ENCODE data around the gene TUBB. TPM values are rescaled to one million over a fixed set of nuclear protein-coding genes. Genes with fewer than 3 reads are reported as not detected.
"Not testable (repeated sequence)": the region's sequence is repeated elsewhere in the genome, so short reads cannot be mapped to it uniquely, and the experiment has no call there.

Gene TUBB
- polyA plus RNA-seq, 3 donors, result 1,231 to 1,298 (median 1,262) TPM

GRCh38 chr6:30756405-30757003 is 36.4 kb downstream of the TUBB start:
- not testable (repeated sequence) for DNase-seq (ENCODE audit: low read depth in 3 of 3, low spot score in 2 of 3)

- no peak for DNase-seq (ENCODE audit: low read depth in 3 of 3, low spot score in 2 of 3)
These were observed 37.2 kb downstream of the TUBB start for GRCh38 chr6:30757261-30757904.

- DNase-seq (ENCODE audit: low read depth in 3 of 3, low spot score in 2 of 3), result no peak
These were observed 39.6 kb downstream of the TUBB start for GRCh38 chr6:30759575-30760239.

- no peak for DNase-seq (ENCODE audit: low read depth in 3 of 3, low spot score in 2 of 3)
These were observed 40.4 kb downstream of the TUBB start for GRCh38 chr6:30760549-30760948.

GRCh38 chr6:30761791-30762429 is 41.8 kb downstream of the TUBB start:
- DNase-seq (ENCODE audit: low read depth in 3 of 3, low spot score in 2 of 3), result no peak

- DNase-seq (ENCODE audit: low read depth in 3 of 3, low spot score in 2 of 3), result no peak
These were observed 43.0 kb downstream of the TUBB start for GRCh38 chr6:30763155-30763617.

GRCh38 chr6:30763618-30764489 is 43.7 kb downstream of the TUBB start:
- DNase-seq (ENCODE audit: low read depth in 3 of 3, low spot score in 2 of 3), result no peak

- not testable (repeated sequence) for DNase-seq (ENCODE audit: low read depth in 3 of 3, low spot score in 2 of 3)
These were observed 44.4 kb downstream of the TUBB start for GRCh38 chr6:30764490-30765043.

GRCh38 chr6:30765495-30765894 is 45.3 kb downstream of the TUBB start:
- not testable (repeated sequence) for DNase-seq (ENCODE audit: low read depth in 3 of 3, low spot score in 2 of 3)

- no peak for DNase-seq (ENCODE audit: low read depth in 3 of 3, low spot score in 2 of 3)
These were observed 46.5 kb downstream of the TUBB start for GRCh38 chr6:30766461-30767157.

GRCh38 chr6:30767158-30767943 is 47.2 kb downstream of the TUBB start:
- DNase-seq (ENCODE audit: low read depth in 3 of 3, low spot score in 2 of 3), result no peak

GRCh38 chr6:30767944-30768301 is 47.8 kb downstream of the TUBB start:
- DNase-seq (ENCODE audit: low read depth in 3 of 3, low spot score in 2 of 3), result no peak

GRCh38 chr6:30768634-30769087 is 48.5 kb downstream of the TUBB start:
- DNase-seq (ENCODE audit: low read depth in 3 of 3, low spot score in 2 of 3), result no peak

GRCh38 chr6:30769088-30769852 is 49.1 kb downstream of the TUBB start:
- no peak for DNase-seq (ENCODE audit: low read depth in 3 of 3, low spot score in 2 of 3)

GRCh38 chr6:30769853-30770524 is 49.8 kb downstream of the TUBB start:
- no peak for DNase-seq (ENCODE audit: low read depth in 3 of 3, low spot score in 2 of 3)

- no peak for DNase-seq (ENCODE audit: low read depth in 3 of 3, low spot score in 2 of 3)
These were observed 50.4 kb downstream of the TUBB start for GRCh38 chr6:30770592-30770991.

GRCh38 chr6:30774701-30775100 is 54.5 kb downstream of the TUBB start:
- no peak for DNase-seq (ENCODE audit: low read depth in 3 of 3, low spot score in 2 of 3)
